Skin of body (tissue), 2 donors: ENCODE results near the gene SMIM5. TPM values are rescaled to one million over a fixed set of nuclear protein-coding genes. Genes with fewer than 3 reads are reported as not detected.

Experiments used
- DNase-seq: peaks from one replicate; lab custom pipeline; 2025; lab: John Stamatoyannopoulos, UW
- total RNA-seq: library from RNA; depleted of rRNA; stranded (reverse); fragments of >200 nt; gene quantifications from one replicate; pipeline ENCODE4 v1.2.3, GENCODE V29; 2014

The SMIM5 gene
- total RNA-seq, 1 donor from 2014 or later: 7.2 TPM

DNA sequence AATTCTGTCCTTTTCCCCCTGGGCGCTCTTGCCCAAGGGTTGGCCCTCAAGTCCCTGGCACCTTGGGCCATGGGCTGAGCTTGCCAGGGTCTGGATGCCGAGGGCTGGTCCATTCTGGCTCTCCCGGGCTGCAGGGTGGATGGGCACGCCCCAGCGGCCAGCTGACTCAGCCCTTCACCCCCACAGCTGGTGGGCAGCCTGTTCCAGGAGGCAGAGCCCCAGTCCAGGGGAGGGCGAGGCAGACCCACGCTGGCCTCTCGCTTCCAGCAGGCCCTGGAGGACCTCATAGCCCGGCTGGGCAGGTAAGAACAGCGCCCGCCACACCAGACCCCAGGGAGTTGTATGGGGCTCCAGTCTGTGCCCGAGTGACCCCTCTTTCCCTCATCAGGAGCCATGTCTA lies 30.6 kb upstream of the SMIM5 start:
- no peak for DNase-seq

GRCh38 chr17:75603123-75603522 lies 30.1 kb upstream of the SMIM5 start:
- no peak for DNase-seq

GRCh38 chr17:75604034-75604695 lies 29.1 kb upstream of the SMIM5 start:
- DNase-seq: no peak

DNA sequence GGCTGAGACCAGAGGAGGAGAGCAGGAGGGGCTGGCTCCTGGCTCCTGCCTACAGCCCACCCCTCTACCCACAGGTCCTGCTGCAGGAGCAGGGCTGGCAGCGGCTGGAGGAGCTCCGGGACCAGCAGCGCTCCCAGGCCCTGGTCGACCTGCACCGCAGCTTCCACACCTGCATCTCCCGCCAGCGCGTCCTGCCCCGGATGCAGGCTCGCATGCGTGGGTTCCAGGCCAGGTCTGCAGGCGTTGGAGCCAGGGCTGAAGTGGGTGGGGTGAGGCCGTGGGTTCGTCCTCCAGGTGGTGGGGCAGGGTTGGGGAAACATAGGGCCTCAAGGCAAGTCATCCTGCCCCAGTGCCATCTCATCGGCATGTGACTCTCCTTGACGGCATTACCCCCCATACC lies 27.4 kb upstream of the SMIM5 start:
- DNase-seq: no peak

- DNase-seq: no peak
These were observed 26.1 kb upstream of the SMIM5 start for GRCh38 chr17:75607086-75607485.

DNA sequence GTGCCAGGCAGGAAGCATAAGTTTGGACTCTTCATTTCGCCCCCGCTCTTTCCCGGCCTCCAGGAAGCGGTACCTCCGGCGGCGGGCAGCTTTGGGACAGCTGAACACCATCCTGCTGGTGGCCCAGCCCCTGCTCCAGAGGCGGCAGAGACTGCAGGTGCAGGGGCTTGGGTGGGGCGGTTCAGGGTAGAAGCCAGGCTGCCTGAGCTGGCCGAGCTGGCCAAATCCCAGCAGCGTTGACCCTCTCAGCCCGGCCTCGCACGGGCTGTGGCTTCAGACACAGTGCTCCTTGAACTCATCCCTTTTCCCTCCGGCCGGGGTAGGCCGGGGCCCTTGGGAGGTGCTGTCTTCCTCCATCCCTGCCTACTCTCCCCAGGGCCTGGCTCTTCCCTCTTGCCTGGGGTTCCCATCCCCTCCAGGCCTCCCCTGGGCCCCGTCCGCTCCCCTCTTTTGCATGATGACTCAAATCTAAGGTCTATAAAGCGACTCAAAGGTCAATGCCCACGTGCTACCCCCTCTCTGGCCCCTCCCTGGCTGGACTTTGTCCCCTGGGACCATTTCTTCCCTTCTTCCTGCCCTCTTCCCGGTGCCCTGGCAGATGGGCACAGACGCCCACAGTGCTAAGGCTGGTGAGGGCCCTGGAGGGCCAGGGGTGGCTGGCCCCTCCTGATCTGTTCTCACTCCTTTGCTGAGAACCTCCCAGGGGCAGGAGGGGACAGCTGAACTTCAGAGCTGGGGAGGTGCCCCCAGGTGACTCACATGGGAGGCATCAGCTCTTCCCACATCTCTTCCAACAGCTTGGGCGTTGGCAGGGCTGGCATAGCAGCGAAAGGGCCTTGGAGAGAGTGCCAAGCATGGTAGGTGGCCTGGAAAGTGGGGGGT lies 22.9 kb upstream of the SMIM5 start:
- no peak for DNase-seq

DNA sequence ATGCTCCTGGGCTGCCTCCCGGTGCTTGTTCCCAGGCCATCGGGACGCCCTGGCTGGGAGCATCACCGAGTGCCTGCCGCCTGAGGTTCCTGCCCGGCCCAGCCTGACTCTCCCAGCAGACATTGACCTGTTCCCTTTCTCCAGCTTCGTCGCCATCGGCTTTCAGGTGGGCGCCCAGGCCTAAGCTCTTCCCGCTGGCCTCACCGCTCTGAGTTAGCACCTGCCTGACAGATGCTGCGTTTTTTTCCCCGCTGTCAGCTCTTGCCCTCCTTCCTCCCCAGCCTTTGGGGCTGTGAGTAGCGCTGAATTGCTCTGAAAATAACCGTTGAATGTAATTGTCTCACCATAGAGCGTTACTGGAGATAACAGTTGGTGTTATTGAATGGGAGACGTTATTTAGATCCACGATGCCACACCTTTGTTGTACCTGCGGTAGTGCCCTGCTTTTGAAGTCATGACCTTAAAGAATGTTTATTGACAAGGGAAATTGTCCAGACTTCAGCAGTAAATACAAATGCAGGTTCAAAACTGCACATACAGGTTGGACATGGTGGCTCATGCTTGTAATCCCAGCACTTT lies 21.3 kb upstream of the SMIM5 start:
- DNase-seq: no peak

- no peak for DNase-seq
These were observed 20.2 kb upstream of the SMIM5 start for GRCh38 chr17:75612906-75613626.

DNA sequence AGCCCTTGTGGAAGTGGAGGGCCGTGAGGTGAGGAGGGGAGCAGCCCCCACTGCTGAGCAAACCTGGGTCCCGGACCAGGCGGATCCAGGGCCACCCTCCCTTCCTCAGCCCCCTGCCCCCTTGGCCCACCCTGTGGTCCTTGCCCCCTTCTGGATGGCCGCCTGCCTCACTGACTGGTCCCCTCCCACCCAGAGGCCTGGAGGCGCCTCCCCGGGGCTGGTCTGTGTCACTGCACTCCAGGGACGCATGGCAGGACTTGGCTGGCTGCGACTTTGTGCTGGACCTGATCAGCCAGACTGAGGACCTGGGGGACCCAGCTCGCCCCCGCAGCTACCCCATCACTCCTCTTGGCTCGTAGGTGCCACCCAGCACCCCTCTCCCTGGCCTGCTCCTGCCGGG lies 19.2 kb upstream of the SMIM5 start:
- no peak for DNase-seq

DNA sequence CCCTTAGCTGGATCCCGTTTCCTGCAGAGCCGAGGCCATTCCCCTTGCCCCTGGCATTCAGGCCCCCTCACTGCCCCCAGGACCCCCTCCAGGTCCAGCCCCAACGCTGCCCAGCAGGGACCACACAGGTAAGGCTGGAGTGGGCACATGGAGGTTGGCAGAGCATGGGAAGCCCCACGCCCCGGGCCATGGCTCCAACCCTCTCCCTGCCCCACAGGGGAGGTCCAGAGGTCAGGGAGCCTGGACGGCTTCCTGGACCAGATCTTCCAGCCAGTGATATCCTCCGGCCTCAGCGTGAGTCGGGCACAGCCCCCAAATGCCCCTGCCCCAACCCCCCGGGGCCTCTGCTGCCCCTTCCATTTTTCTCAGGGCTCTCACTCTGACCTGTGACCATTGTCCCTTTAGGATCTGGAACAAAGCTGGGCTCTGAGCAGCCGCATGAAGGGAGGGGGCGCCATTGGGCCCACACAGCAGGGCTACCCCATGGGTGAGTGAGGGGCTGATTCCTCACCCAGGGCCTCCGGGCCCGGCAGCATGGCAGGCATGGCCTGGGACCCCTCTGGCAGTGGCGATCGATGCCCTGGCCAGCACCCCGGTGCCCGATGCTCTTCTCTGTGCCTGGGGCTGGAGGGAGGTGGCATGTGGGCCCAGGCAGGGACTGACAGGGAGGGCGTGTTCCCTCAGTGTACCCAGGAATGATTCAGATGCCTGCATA lies 18.5 kb upstream of the SMIM5 start:
- DNase-seq: no peak

DNA sequence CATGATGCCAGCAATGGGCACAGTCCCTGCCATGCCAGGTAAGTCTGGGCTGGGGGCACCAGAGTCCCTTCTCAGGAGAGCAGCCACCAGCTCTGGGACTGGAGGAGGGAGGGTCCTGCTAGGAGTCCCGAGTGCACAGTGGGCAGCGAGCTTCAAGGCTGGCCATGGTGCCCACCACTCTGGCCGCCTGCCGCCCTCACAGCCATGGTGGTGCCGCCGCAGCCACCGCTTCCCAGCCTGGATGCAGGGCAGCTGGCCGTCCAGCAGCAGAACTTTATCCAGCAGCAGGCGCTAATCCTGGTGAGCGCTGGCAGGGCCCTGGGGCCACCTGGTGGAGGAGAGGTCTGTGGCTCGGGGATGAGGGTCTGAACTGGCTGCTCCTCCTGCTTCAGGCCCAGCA lies 17.9 kb upstream of the SMIM5 start:
- DNase-seq: no peak

- no peak for DNase-seq
These were observed 16.6 kb upstream of the SMIM5 start for GRCh38 chr17:75616521-75617122.

DNA sequence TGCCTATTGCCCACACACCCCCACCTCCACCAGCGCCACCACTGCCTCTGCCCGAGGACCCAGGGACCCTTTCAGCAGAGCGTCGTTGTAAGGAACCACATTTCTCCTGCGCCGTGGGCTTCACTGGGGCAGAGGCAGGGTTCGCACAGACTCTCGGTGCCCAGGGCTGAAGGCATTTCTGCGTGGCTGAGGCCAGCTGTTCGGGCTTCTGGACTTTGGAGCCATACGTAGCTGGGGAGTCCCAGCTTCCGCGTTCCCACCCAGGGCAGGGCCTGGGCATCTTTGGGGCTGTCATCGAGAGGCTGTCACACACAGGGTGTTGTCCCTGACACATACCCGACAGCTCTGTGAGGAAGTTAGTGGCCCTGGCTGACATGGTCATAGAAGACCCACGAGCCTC lies 16.0 kb upstream of the SMIM5 start:
- no peak for DNase-seq

DNA sequence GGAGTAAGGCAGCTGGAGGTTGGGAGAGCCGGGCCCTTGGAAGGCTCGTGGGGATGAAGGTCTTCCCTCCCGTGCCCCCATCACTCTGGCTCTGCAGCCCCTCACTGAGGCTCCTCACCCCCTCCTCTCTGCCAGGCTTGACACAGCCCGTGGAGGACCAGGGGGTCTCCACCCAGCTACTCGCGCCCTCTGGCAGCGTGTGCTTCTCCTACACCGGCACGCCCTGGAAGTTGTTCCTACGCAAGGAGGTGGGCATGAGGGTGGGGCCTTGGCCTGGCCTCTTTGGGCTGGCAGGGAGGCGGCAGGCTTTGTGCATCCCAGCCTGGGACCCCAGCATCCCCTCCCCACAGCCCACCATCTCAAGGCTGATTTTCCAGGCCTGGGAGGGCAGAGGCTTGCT lies 15.6 kb upstream of the SMIM5 start:
- DNase-seq: no peak

GRCh38 chr17:75619506-75620431 lies 13.5 kb upstream of the SMIM5 start:
- DNase-seq: no peak

DNA sequence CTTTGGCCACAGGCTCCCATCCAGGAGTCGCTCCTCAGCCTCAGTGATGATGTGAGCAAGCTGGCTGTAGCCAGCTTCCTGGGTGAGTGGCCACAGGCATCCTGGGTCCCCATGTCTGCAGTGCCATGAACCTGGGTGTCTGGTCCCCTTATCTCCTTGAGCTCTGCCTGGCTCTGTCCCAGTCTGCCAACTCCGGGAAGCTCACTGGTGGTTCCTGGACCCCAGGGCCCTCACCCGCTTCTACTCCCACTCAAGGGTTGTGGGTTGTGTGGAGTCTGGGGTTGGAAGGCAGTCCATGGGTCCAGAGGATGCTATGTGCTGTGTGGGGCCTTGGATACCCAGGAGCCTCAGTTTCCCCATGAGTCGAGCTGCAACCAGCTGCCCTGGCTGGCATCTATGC lies 11.7 kb upstream of the SMIM5 start:
- no peak for DNase-seq

DNA sequence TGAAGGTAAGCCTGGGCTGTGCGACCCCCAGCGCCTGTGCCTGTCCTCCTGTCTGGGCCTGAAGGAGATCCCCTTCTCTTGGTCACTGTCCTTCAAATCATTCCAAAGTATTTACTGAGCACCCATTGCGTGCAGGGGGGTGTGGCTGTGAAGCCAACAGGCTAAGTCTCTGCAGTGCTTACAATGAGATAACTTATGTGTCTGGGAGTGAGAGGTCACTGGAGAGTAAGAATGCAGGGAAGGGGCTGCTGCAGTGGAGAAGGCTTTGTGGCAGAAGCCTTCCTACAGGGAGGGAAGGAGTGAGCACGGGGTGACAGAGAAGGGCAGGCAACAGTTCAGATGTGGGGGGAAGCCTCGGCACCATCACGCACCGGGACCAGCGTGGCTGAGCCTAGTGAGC lies 11.2 kb upstream of the SMIM5 start:
- no peak for DNase-seq

DNA sequence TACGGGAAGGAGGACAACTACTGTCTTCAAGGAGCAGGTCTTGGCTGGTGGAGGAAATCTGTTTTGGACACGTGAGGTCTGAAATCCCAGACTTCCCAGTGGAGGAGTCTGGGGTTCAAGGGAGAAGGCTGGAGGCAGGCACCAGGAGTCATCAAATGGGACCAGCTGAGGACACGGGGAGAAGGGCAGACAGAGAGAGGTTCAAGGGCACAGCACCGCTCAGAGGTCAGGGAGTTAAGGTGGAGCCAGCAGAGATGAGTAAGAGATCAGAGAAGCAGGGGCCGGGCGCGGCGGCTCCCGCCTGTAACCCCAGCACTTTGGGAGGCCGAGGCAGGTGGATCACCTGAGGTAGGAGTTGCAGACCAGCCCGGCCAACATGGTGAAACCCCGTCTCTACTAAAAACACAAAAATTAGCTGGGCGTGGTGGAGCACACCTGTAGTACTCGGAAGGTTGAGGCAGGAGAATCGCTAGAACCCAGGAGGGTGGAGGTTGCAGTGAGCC lies 10.4 kb upstream of the SMIM5 start:
- no peak for DNase-seq

DNA sequence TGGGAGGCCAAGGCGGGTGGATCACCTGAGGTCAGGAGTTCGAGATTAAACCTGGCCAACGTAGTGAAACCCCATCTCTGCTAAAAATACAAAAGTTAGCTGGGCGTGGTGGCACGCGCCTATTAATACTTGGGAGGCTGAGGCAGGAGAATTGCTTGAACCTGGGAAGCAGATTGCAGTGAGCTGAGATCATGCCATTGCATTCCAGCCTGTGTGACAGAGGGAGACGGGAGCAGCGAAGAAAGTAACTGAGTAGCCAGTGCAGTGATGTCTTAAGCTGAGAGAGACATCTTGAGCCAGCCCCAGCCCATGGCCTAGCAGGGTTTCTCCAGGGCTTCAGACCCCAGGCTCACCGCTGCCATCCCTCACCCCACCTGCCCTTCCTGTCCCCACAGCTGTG lies 9.8 kb upstream of the SMIM5 start:
- DNase-seq: no peak

GRCh38 chr17:75624021-75624420 lies 9.2 kb upstream of the SMIM5 start:
- no peak for DNase-seq
